H1 (cell line): ENCODE data around the gene RARB. TPM values are rescaled to one million over a fixed set of nuclear protein-coding genes. Genes with fewer than 3 reads are reported as not detected.

Source experiments
- CTCF ChIA-PET: fragments of 300-600 bp; sonication (Branson Sonifier 250); formaldehyde crosslinking; loops from one replicate; lab custom pipeline; 2021; ENCODE audit not compliant: partially characterized antibody; lab: Charles Lee
- POLR2A ChIA-PET: fragments of 300-600 bp; sonication (Branson Sonifier 250); formaldehyde crosslinking; loops from one replicate; lab custom pipeline; 2021; ENCODE audit warnings: inconsistent platforms; ENCODE audit not compliant: partially characterized antibody; lab: Charles Lee
- DNase-seq, 2 experiments: peaks; one replicate each; pipeline versions ENCODE4 v3.0.0 to v3.0.0-alpha.2; 2010 to 2022; ENCODE audit warnings: low spot score in 2 of 2, low read depth in 1 of 2, mixed read lengths in 1 of 2
- FAIRE-seq: peaks from 2 replicates; lab custom pipeline; 2011; peaks lifted over from hg19 to GRCh38; lab: Jason Lieb, UNC
- H2AFZ ChIP-seq: 2 replicates; pipeline ENCODE4 v1.8.1; 2012; ENCODE audit warnings: low read length, inconsistent platforms
- H2AK5ac ChIP-seq: 2 replicates; pipeline ENCODE4 v1.6.1; 2013; ENCODE audit warnings: low read depth, low read length
- H2BK120ac ChIP-seq: replicated peaks from 2 replicates; pipeline ENCODE3; 2013; ENCODE audit warnings: low read depth, low read length, inconsistent platforms
- H2BK12ac ChIP-seq: 2 replicates; pipeline ENCODE4 v1.6.1; 2013; ENCODE audit warnings: low read depth, low read length
- H2BK15ac ChIP-seq: 2 replicates; pipeline ENCODE4 v1.6.1; 2013; ENCODE audit warnings: low read length
- H2BK20ac ChIP-seq: 2 replicates; pipeline ENCODE4 v1.6.1; 2013; ENCODE audit warnings: low read length
- H2BK5ac ChIP-seq: 2 replicates; pipeline ENCODE4 v1.6.1; 2013; ENCODE audit warnings: low read depth, low read length
- H3K14ac ChIP-seq: 2 replicates; pipeline ENCODE4 v1.6.1; 2013; ENCODE audit warnings: inconsistent platforms; ENCODE audit not compliant: insufficient read length
- H3K18ac ChIP-seq: 2 replicates; pipeline ENCODE4 v1.6.1; 2013; ENCODE audit warnings: low read length; ENCODE audit errors: extremely low read depth
- H3K23ac ChIP-seq: 2 replicates; pipeline ENCODE4 v1.6.1; 2013; ENCODE audit warnings: inconsistent platforms; ENCODE audit not compliant: insufficient read length
- H3K23me2 ChIP-seq: 2 replicates; pipeline ENCODE4 v1.6.1; 2013; ENCODE audit warnings: low read depth, low read length
- H3K27ac ChIP-seq: 2 replicates; pipeline ENCODE4 v1.6.1; 2011; ENCODE audit warnings: low read depth, low read length, inconsistent platforms
- H3K27me3 ChIP-seq, 4 experiments: replicated peaks in 1 of 4; 1 replicate in 1 of 4; 2 replicates in 3 of 4; pipeline versions ENCODE4 v1.6.1 to v1.8.1; 2011 to 2013; ENCODE audit warnings: low read length in 3 of 4, mild to moderate bottlenecking in 3 of 4, inconsistent platforms in 2 of 4, mixed read lengths in 2 of 4, moderate library complexity in 1 of 4; ENCODE audit not compliant: control insufficient read depth in 3 of 4, insufficient read depth in 3 of 4; ENCODE audit errors: extremely low read depth in 1 of 4
- H3K36me3 ChIP-seq, 4 experiments: 2 replicates each; pipeline versions ENCODE4 v1.6.1 to v1.8.1; 2011 to 2013; ENCODE audit warnings: mild to moderate bottlenecking in 4 of 4, low read length in 3 of 4, moderate library complexity in 2 of 4, control low read depth in 1 of 4, inconsistent platforms in 1 of 4; ENCODE audit not compliant: insufficient read depth in 4 of 4, control insufficient read depth in 2 of 4
- H3K4ac ChIP-seq: replicated peaks from 2 replicates; pipeline ENCODE3; 2013; ENCODE audit warnings: low read length, low read depth, mixed read lengths, inconsistent platforms; ENCODE audit not compliant: insufficient read length
- H3K4me1 ChIP-seq, 4 experiments: replicated peaks in 1 of 4; 1 replicate in 1 of 4; 2 replicates in 3 of 4; pipeline versions ENCODE4 v1.6.1 to v1.8.1; 2011 to 2013; ENCODE audit warnings: low read length in 3 of 4, inconsistent platforms in 2 of 4, mixed read lengths in 1 of 4; ENCODE audit not compliant: insufficient read depth in 4 of 4, control insufficient read depth in 3 of 4
- H3K4me2 ChIP-seq, 2 experiments: 2 replicates each; pipeline versions ENCODE4 v1.6.1 to v1.8.1; 2011 to 2013; ENCODE audit warnings: low read depth in 2 of 2, low read length in 2 of 2, control low read depth in 1 of 2, inconsistent platforms in 1 of 2, mild to moderate bottlenecking in 1 of 2; ENCODE audit not compliant: insufficient read depth in 1 of 2
- H3K4me3 ChIP-seq, 4 experiments: fragments of 200-600, 300-600 bp in 1 of 4; sonication (generic), shearing (Covaris generic), sonication (Bioruptor Twin) in 1 of 4; 2 replicates each; pipeline versions ENCODE4 v1.5.1 to v1.8.1; 2011 to 2016; ENCODE audit warnings: low read length in 4 of 4, low read depth in 3 of 4, control low read depth in 2 of 4, inconsistent platforms in 2 of 4, mild to moderate bottlenecking in 2 of 4, mixed read lengths in 1 of 4, moderate library complexity in 1 of 4; ENCODE audit not compliant: insufficient read depth in 2 of 4; ENCODE audit errors: extremely low read depth in 1 of 4
- H3K56ac ChIP-seq: replicated peaks from 2 replicates; pipeline ENCODE3; 2013; ENCODE audit warnings: low read depth, mild to moderate bottlenecking, mixed read lengths, low read length, inconsistent platforms; ENCODE audit not compliant: insufficient read length
- H3K79me1 ChIP-seq: 2 replicates; pipeline ENCODE4 v1.6.1; 2013; ENCODE audit warnings: low read depth, low read length, control low read depth
- H3K79me2 ChIP-seq, 2 experiments: 2 replicates each; pipeline versions ENCODE4 v1.6.1 to v1.8.1; 2012 to 2013; ENCODE audit warnings: low read length in 2 of 2, mild to moderate bottlenecking in 2 of 2, inconsistent platforms in 1 of 2; ENCODE audit not compliant: insufficient read depth in 2 of 2, control insufficient read depth in 1 of 2
- H3K9ac ChIP-seq, 4 experiments: replicated peaks in 1 of 4; 1 replicate in 1 of 4; 2 replicates in 3 of 4; pipeline versions ENCODE4 v1.6.1 to v1.8.1; 2011 to 2013; ENCODE audit warnings: low read depth in 3 of 4, low read length in 3 of 4, control low read depth in 2 of 4, mild to moderate bottlenecking in 2 of 4, moderate library complexity in 2 of 4, inconsistent platforms in 1 of 4; ENCODE audit errors: extremely low read depth in 1 of 4
- H3K9me3 ChIP-seq, 2 experiments: 2 replicates each; pipeline versions ENCODE4 v1.6.1 to v1.8.1; 2012 to 2013; ENCODE audit warnings: mild to moderate bottlenecking in 2 of 2, moderate library complexity in 2 of 2, control low read depth in 1 of 2, inconsistent platforms in 1 of 2, low read depth in 1 of 2, low read length in 1 of 2, mixed read lengths in 1 of 2; ENCODE audit not compliant: insufficient read depth in 2 of 2
- H4K20me1 ChIP-seq, 2 experiments: replicated peaks in 1 of 2; 2 replicates each; pipeline versions ENCODE3 to v1.8.1; 2011 to 2013; ENCODE audit warnings: inconsistent platforms in 2 of 2, low read length in 2 of 2, mild to moderate bottlenecking in 1 of 2; ENCODE audit not compliant: insufficient read depth in 2 of 2, control insufficient read depth in 1 of 2
- H4K5ac ChIP-seq: 2 replicates; pipeline ENCODE4 v1.6.1; 2013; ENCODE audit warnings: low read length, low read depth, mixed read lengths, inconsistent platforms; ENCODE audit not compliant: insufficient read length
- H4K8ac ChIP-seq: 2 replicates; pipeline ENCODE4 v1.8.0; 2013; ENCODE audit warnings: mild to moderate bottlenecking, moderate library complexity, low read length, inconsistent platforms; ENCODE audit not compliant: insufficient read depth; ENCODE audit errors: extremely low read depth
- H4K91ac ChIP-seq: replicated peaks from 2 replicates; pipeline ENCODE3; 2013; ENCODE audit warnings: low read length, mixed read lengths, inconsistent platforms; ENCODE audit not compliant: insufficient read length
- CBX5 ChIP-seq: fragments of 300-800, 300-1000 bp; sonication (generic); IDR thresholded peaks from 2 replicates; pipeline ENCODE4 v1.7.1; 2016; ENCODE audit warnings: antibody characterized with exemption, low read length, low read depth
- CBX8 ChIP-seq: fragments of 300-800, 300-1000 bp; sonication (generic); IDR thresholded peaks from 2 replicates; pipeline ENCODE4 v1.7.1; 2016; ENCODE audit warnings: low read depth, low read length, borderline replicate concordance
- CREB1 ChIP-seq: IDR thresholded peaks from 2 replicates; pipeline ENCODE4 v1.6.1; 2012; ENCODE audit warnings: inconsistent platforms
- EZH2 ChIP-seq: fragments of 200-600 bp; sonication (generic); IDR thresholded peaks from 2 replicates; pipeline ENCODE4 v1.7.1; 2012; ENCODE audit warnings: low read depth, mild to moderate bottlenecking, moderate library complexity, low read length, inconsistent platforms; ENCODE audit not compliant: severe bottlenecking
- HDAC6 ChIP-seq: IDR thresholded peaks from one replicate; pipeline ENCODE4 v1.7.1; 2012; ENCODE audit warnings: low read depth, mild to moderate bottlenecking, inconsistent platforms, low read length, moderate library complexity
- NANOG ChIP-seq: IDR thresholded peaks from 2 replicates; pipeline ENCODE4 v1.6.1; 2011; ENCODE audit warnings: low read length, low read depth, mild to moderate bottlenecking, inconsistent platforms; ENCODE audit not compliant: insufficient read depth, poor library complexity, severe bottlenecking
- RFX5 ChIP-seq: IDR thresholded peaks from 2 replicates; pipeline ENCODE4 v1.6.1; 2011; ENCODE audit warnings: low read depth, low read length, improper control_type of control experiment, borderline replicate concordance
- WGBS, 2 experiments: shearing (Covaris generic) in 1 of 2; methylation state at CpG; one replicate each; pipeline versions ENCODE4 v1.1.6 to v1.1.7; 2013 to 2015; ENCODE audit warnings: low lambda C conversion rate in 2 of 2, mixed read lengths in 2 of 2, inconsistent platforms in 1 of 2, low coverage in 1 of 2, missing lambda C conversion rate in 1 of 2; ENCODE audit not compliant: insufficient replicate concordance in 2 of 2, insufficient coverage in 1 of 2, insufficient read length in 1 of 2; ENCODE audit errors: extremely low coverage in 1 of 2, missing lambda C conversion rate in 1 of 2; 5-methylcytosine and 5-hydroxymethylcytosine counted together
- polyA plus RNA-seq, 7 experiments: library from polyadenylated mRNA; depleted of rRNA in 3 of 7; stranded (reverse) in 5 of 7; unstranded in 2 of 7; fragments of >200 nt in 5 of 7; fragments of 200-250 nt in 2 of 7; gene quantifications; 1 replicate in 5 of 7; 2 replicates in 1 of 7; 4 replicates in 1 of 7; pipeline versions ENCODE4 v1.2.1 to v1.2.3, GENCODE V29; 2011 to 2013; ENCODE audit warnings: missing spikeins in 2 of 7, mixed read lengths in 2 of 7
- total RNA-seq: library from RNA; stranded (reverse); fragmentation: NEBNext Ultra II Directional; extraction: Animal tissue kit (Norgen Biotek cat#: 25700); gene quantifications from 2 replicates; pipeline ENCODE4 v1.2.1, GENCODE V29; 2021
- TF ChIP-seq, protein P1 (sequence below): IDR thresholded peaks from 2 replicates; pipeline ENCODE4 v1.6.1; 2012; ENCODE audit warnings: inconsistent platforms

The RARB gene
- total and polyA plus RNA-seq, 2 of the 8 experiments (the other 6 are each of a cell fraction or from before 2014, with no cell fraction given) = 0.15 to 0.22 TPM

GRCh38 chr3:25557694-25558093 is 129.6 kb downstream of the RARB start:
- 91% methylated on average over 3 of the region's 3 CpGs; no CpG with 5 or more reads in 1 of the 2 experiments for WGBS, 2 experiments

More at GRCh38 chr3:25557694-25558093, 129.6 kb downstream of the RARB start:
- Histone ChIP-seq H3K4me1 (no peaks in the 10 kb centered on the region), H3K23me2 (no peaks in the 10 kb centered on the region; the same call in 1 of the 2 replicates), H3K27ac (no peak overlapping the region), H3K56ac (no peak overlapping the region), H3K18ac (no peak overlapping the region), H4K91ac (no peak overlapping the region), H3K14ac (no peak overlapping the region), H3K79me2 (no peaks in the 10 kb centered on the region), H3K4me3 (no peak overlapping the region), H3K23ac (no peak overlapping the region), H3K4me2 (no peak overlapping the region), H2BK5ac (no peak overlapping the region), H4K8ac (no peak overlapping the region), H2AFZ (no peak overlapping the region), H3K9me3 (no peaks in the 10 kb centered on the region), H3K27me3 (no peaks in the 10 kb centered on the region), H2BK15ac (no peak overlapping the region), H3K36me3 (no peaks in the 10 kb centered on the region), H4K20me1 (no peaks in the 10 kb centered on the region), H3K9ac (no peak overlapping the region), H2AK5ac (no peak overlapping the region), H3K79me1 (no peaks in the 10 kb centered on the region), H4K5ac (no peak overlapping the region), H2BK20ac (no peak overlapping the region), H2BK120ac (no peak overlapping the region), H2BK12ac (no peak overlapping the region), H3K4ac (no peak overlapping the region)
- POLR2A ChIA-PET = no interaction called here
- CTCF ChIA-PET = interaction anchor here (0.9 to 3.1 kb wide), 2 partner anchors 9 to 18 kb away, joined by 3 to 9 read pairs; no protein-coding TSS in a partner anchor
- no peak for DNase-seq
- no peak for FAIRE-seq
- no peak for TF ChIP-seq RFX5
- no peak for TF ChIP-seq CREB1
- TF ChIP-seq CBX8 = no peak
- no peak for TF ChIP-seq EZH2
- no peak for TF ChIP-seq CBX5
- TF ChIP-seq HDAC6 = no peak
- TF ChIP-seq, protein P1, sequence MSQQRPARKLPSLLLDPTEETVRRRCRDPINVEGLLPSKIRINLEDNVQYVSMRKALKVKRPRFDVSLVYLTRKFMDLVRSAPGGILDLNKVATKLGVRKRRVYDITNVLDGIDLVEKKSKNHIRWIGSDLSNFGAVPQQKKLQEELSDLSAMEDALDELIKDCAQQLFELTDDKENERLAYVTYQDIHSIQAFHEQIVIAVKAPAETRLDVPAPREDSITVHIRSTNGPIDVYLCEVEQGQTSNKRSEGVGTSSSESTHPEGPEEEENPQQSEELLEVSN = no peak
- TF ChIP-seq NANOG = no peak
